Measurements from ENCODE around the gene APP.

The APP gene

GRCh38 chr21:25870084-25870483 lies 300.5 kb downstream of the APP start:
- in situ Hi-C loops (cut with HindIII; ENCODE audit: low pct_unique_long_range_greater_than_20kb, low sequenced_read_pairs), result no loop called here
- DNase-seq (ENCODE audit: low read depth in 1 of 2, low spot score in 1 of 2), result no peak
- TF ChIP-seq JUND (IDR thresholded peaks at IDR 0.05; ENCODE audit: low read depth), result no peak

DNA sequence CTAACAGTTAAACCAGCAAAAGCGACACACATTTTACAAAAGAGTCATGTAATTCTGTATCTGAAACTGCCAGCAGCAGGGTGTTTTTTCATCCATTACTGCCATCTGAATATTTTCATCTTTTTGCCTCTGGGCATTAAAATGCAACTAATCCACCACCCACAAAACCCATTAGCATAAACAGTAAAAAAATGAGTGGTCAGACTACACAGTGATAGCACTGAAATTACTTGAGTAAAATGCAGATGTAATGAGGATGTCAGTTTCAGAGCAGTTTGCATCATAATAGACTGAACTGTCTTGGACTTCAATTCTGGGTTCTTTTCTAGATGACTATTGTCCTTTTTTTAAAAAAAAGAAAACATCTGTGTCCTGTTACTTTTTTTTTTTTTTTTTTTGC lies 303.5 kb downstream of the APP start:
- DNase-seq (ENCODE audit: low read depth in 1 of 2, low spot score in 1 of 2), result no peak
- no peak for TF ChIP-seq JUND (IDR thresholded peaks at IDR 0.05; ENCODE audit: low read depth)
- in situ Hi-C loops (cut with HindIII; ENCODE audit: low pct_unique_long_range_greater_than_20kb, low sequenced_read_pairs), result no loop called here

DNA sequence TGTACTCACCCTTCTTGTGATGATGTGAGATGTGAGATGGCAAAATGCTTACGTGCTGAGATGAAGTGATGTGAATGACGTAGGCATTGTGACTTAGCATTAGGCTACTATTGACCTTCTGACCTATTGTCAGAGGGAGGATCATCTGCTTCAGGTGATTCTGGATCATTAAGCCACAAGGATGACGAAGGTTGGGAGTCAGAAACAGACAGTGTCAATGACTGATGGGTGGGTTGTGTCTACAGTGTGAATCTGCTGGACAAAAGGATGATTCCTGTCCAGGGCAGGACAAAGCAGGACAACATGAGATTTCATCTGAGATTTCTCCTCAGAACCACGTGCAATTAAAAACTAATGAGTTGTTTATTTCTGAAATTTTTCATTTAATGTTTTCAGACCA lies 306.8 kb downstream of the APP start:
- in situ Hi-C loops (cut with HindIII; ENCODE audit: low pct_unique_long_range_greater_than_20kb, low sequenced_read_pairs), result no loop called here
- no peak for DNase-seq (ENCODE audit: low read depth in 1 of 2, low spot score in 1 of 2)
- TF ChIP-seq JUND (IDR thresholded peaks at IDR 0.05; ENCODE audit: low read depth), result no peak

DNA sequence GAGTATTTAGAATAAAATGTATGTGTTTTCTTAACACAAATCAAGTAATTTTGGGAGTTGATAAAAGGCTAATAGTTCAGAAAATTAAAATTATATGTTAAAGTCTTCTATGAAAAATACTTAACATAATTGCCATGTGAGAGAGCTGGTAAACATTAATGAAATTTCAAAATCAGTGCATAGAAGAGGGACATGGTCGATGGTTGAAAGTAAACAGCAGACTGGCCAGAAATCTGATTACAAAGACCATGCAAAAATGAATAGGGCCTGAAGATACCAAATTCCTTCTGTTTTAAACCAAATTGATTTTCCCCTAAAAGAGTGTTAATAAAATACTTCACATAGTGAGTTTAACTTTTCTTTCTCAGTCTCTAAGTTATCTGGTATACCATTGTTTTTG lies 307.5 kb downstream of the APP start:
- DNase-seq (ENCODE audit: low read depth in 1 of 2, low spot score in 1 of 2), result no peak
- TF ChIP-seq JUND (IDR thresholded peaks at IDR 0.05; ENCODE audit: low read depth), result no peak
- in situ Hi-C loops (cut with HindIII; ENCODE audit: low pct_unique_long_range_greater_than_20kb, low sequenced_read_pairs), result no loop called here

DNA sequence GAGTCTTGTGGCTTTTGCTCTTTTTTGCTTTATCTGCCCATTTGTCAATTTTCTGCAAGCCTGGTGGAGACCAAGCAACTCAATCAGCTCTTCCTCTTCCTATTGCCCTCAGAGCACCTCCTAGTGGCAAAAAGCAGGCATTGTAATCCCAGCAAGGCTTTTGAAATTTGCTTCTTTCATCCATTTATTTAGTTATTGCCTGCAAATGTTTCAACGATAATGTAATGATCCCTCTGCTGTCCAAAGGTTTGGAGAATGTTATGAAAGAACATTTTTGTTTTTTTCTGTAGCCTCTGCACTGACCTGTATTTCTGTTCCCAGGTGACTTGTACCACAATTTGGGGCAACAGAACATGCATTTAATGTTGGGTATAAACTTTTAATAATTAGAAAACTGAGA lies 308.0 kb downstream of the APP start:
- DNase-seq (ENCODE audit: low read depth in 1 of 2, low spot score in 1 of 2), result peak in 1 of 2 experiments; percentile 28
- in situ Hi-C loops (cut with HindIII; ENCODE audit: low pct_unique_long_range_greater_than_20kb, low sequenced_read_pairs), result no loop called here
- TF ChIP-seq JUND (IDR thresholded peaks at IDR 0.05; ENCODE audit: low read depth), result no peak

GRCh38 chr21:25862112-25862511 lies 308.5 kb downstream of the APP start:
- in situ Hi-C loops (cut with HindIII; ENCODE audit: low pct_unique_long_range_greater_than_20kb, low sequenced_read_pairs), result no loop called here
- DNase-seq (ENCODE audit: low read depth in 1 of 2, low spot score in 1 of 2), result no peak
- TF ChIP-seq JUND (IDR thresholded peaks at IDR 0.05; ENCODE audit: low read depth), result no peak

DNA sequence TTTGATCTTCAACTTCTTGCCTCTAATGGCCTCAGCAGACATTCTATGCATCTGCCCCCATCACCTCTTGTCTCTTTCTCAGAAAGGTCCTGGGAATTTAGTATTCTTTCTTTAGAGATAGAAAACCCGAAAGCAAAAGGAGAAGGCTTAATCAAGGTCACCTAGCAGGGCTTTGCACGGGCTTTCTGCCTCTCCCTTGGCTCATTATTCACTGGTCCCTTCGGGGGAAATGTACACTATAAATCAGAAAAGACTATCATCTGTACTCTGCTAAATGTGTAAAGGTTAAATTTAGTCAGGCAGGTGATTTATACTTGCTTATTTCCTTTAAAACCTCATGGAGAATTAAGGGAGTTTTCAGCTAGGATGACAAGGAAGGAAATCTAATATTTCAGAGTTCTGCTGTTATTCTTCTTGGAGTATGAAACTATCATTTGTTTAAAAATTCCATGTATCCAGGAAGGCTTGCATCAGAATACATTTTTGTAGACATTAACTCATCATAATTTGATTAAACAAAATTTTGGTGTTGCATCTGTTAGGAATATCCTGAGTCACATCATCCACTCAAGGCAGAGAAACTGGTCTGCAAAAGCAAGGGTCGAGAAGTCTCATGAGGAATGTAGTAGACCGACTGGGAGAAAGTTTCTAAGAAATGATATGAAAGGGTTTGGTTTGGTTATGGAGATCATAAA lies 311.2 kb downstream of the APP start:
- no peak for DNase-seq (ENCODE audit: low read depth in 1 of 2, low spot score in 1 of 2)
- in situ Hi-C loops (cut with HindIII; ENCODE audit: low pct_unique_long_range_greater_than_20kb, low sequenced_read_pairs), result no loop called here
- no peak for TF ChIP-seq JUND (IDR thresholded peaks at IDR 0.05; ENCODE audit: low read depth)

DNA sequence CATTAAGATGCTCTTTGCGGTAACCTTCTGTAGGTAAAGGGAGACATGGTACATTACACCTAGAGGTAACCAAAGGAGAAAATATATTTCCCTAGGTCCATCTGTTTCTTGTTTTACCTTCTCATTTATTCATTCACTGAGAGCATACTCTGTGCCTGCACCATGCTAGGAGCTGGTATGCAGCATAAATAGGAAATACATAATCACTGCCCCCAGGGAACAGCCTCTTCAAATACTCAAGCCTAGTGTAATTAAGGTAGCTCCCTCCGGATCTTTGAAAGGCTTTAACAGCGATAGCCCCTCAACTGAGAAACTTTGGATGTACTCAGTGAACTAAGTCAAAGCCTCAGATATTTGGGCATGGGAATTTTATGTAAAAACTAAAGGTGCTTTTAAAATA lies 312.2 kb downstream of the APP start:
- TF ChIP-seq JUND (IDR thresholded peaks at IDR 0.05; ENCODE audit: low read depth), result no peak
- no peak for DNase-seq (ENCODE audit: low read depth in 1 of 2, low spot score in 1 of 2)
- in situ Hi-C loops (cut with HindIII; ENCODE audit: low pct_unique_long_range_greater_than_20kb, low sequenced_read_pairs), result no loop called here

GRCh38 chr21:25857308-25858074 lies 313.1 kb downstream of the APP start:
- DNase-seq (ENCODE audit: low read depth in 1 of 2, low spot score in 1 of 2), result no peak
- no peak for TF ChIP-seq JUND (IDR thresholded peaks at IDR 0.05; ENCODE audit: low read depth)
- in situ Hi-C loops (cut with HindIII; ENCODE audit: low pct_unique_long_range_greater_than_20kb, low sequenced_read_pairs), result no loop called here

- in situ Hi-C loops (cut with HindIII; ENCODE audit: low pct_unique_long_range_greater_than_20kb, low sequenced_read_pairs), result no loop called here
- no peak for TF ChIP-seq JUND (IDR thresholded peaks at IDR 0.05; ENCODE audit: low read depth)
- peak in 1 of 2 experiments; percentile 43 for DNase-seq (ENCODE audit: low read depth in 1 of 2, low spot score in 1 of 2)
Measured at GRCh38 chr21:25855576-25855975, 315.0 kb downstream of the APP start.

DNA sequence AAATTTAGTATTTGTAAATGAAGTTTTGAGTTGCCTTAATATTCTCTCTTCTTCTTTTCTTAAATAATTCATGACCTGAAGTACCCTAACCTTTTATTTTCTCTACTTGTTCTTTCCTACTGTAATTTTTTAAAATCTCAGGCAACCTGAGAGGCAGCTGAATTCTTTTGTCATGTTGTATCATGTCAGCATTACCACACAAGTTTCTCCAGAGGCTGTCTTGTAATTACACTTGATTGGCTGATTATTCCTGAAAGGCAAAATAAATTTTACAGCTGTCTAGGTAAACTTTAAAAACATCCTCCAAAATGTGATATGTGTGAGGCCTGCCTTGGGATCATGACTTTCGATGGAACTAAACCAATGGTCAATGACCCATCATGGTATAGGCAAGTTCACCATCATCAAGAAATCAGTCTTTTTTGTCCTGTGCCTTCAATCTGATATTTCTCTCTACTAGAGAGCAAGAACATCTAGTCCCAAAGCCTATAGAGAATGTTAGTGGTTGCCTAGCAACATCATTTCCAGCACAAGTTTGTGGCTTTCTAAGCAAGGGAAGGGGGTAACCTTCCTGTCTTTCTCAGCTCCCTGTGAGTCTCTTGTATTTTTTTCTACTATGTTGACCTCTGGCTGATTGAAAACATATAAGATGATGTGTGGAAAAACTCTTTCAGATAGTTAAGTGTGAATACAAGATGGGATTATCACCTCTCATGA lies 320.3 kb downstream of the APP start:
- no peak for TF ChIP-seq JUND (IDR thresholded peaks at IDR 0.05; ENCODE audit: low read depth)
- no peak for DNase-seq (ENCODE audit: low read depth in 1 of 2, low spot score in 1 of 2)
- in situ Hi-C loops (cut with HindIII; ENCODE audit: low pct_unique_long_range_greater_than_20kb, low sequenced_read_pairs), result no loop called here

DNA sequence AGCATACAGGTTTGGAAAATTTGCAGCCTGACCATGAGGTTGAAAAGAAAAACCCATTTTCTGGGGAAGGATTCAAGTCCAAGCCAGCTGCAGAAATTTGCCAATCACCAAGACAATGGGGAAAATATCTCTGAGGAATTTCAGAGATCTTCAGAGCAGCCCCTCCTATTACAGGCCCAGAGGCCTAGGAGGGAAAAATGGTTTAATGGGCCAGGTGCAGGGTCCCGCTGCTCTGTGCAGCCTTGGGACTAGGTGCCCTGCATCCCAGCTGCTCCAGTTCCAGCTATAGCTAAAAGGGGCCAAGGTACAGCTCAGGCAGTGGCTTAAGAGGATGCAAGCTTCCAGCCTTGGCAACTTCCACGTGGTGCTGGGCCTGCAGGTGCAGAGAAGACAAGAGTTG lies 322.3 kb downstream of the APP start:
- in situ Hi-C loops (cut with HindIII; ENCODE audit: low pct_unique_long_range_greater_than_20kb, low sequenced_read_pairs), result no loop called here
- no peak for DNase-seq (ENCODE audit: low read depth in 1 of 2, low spot score in 1 of 2)
- no peak for TF ChIP-seq JUND (IDR thresholded peaks at IDR 0.05; ENCODE audit: low read depth)

- DNase-seq (ENCODE audit: low read depth in 1 of 2, low spot score in 1 of 2), result no peak
- TF ChIP-seq JUND (IDR thresholded peaks at IDR 0.05; ENCODE audit: low read depth), result no peak
- in situ Hi-C loops (cut with HindIII; ENCODE audit: low pct_unique_long_range_greater_than_20kb, low sequenced_read_pairs), result no loop called here
Measured at GRCh38 chr21:25845729-25846256, 324.8 kb downstream of the APP start.

Measured in T47D (cell line).